ENCODE results near the gene RCBTB1.

- TF ChIP-seq, protein P1, sequence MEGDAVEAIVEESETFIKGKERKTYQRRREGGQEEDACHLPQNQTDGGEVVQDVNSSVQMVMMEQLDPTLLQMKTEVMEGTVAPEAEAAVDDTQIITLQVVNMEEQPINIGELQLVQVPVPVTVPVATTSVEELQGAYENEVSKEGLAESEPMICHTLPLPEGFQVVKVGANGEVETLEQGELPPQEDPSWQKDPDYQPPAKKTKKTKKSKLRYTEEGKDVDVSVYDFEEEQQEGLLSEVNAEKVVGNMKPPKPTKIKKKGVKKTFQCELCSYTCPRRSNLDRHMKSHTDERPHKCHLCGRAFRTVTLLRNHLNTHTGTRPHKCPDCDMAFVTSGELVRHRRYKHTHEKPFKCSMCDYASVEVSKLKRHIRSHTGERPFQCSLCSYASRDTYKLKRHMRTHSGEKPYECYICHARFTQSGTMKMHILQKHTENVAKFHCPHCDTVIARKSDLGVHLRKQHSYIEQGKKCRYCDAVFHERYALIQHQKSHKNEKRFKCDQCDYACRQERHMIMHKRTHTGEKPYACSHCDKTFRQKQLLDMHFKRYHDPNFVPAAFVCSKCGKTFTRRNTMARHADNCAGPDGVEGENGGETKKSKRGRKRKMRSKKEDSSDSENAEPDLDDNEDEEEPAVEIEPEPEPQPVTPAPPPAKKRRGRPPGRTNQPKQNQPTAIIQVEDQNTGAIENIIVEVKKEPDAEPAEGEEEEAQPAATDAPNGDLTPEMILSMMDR (IDR thresholded peaks at IDR 0.05; ENCODE audit: insufficient read depth, low read depth, low read length) = no peak
- no peak for TF ChIP-seq EZH2 (IDR thresholded peaks at IDR 0.05; ENCODE audit: insufficient read depth, low read length)
Observed at GRCh38 chr13:49559006-49559405, 26.4 kb downstream of the RCBTB1 start.

Data from astrocyte (in vitro differentiated cells and primary cell).